ENCODE data around the gene TAGLN2.

Gene TAGLN2

DNA sequence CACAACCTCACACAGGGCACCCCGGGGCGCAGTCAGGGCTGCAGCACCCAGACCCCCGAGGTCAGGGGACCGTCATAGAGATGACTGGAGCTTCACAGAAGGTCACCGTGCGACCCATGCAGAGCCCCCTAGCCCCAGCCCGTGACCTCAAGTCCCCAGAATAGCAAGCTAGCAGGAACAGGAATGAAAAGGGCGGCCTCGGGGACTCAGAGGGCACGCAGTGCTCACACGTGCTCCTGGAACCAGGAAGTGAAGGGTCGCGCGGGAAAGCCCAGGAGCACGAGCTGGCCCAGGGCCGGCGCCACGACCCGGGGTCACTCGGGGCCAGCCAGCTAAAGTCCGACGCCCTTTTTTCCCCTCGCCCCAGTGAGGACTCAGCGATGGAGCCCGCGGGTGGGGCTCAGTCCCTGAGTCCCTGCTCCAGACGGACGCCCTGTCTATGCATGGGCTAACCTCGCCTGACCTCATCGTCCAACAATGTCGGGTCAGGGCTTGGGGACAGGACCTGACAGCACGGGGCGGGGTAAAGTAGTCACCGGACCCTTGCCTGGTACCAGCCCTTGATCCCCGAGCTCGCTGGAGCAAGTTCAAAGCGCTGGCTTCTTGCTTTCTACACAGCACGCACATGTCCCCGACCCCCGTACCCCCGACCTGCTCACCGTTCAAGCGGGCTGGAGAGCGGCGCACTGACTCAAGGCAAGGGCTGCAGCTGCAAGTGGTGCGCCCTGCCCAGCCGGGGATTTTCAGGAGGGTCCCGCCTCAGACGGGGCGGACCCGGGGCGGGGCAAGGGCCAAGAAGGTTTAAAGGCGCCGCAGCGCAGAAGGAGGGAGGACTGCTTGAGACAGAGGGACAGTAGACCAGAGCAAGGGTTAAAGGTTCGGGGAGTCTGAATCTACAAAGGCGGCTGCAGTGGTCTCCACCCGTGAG lies at the start of gene TAGLN2:
Gene TAGLN2, minus strand, starts transcription at position 717 of the 928 bp plus-strand sequence. CDS start 4,998 bp downstream, outside the sequence.
- DNase-seq: no peak

GRCh38 chr1:159974350-159974965 lies 49.2 kb upstream of the TAGLN2 start:
- no peak for DNase-seq

DNA sequence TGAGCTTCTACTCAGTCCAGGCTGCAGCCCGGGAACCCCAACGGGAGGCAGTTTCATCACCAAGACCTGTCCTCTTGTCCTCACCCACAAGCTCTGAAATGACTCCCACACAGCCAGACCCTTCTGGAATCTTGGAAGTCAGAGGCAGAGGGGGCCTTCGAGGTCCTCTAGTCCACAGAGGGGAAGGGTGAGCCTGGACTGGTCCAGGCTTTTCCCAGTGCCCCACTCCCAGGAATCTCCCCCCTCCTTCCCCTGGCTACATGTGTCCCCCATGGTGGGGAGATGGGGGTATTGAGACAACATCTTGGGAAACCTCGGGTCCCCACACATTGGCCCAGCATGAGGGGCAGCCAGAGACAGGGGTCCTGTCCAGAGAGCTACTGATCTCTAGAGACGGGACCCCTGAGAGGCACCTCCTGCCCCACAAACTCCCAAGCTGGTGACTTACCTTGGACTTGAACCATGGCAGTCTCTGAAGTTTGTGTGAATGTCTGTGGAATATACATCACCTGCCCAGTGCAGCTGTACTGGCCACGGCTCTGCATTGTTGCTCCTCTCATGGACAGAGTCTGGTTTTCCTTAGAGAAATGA lies 48.1 kb upstream of the TAGLN2 start:
- no peak for DNase-seq

DNA sequence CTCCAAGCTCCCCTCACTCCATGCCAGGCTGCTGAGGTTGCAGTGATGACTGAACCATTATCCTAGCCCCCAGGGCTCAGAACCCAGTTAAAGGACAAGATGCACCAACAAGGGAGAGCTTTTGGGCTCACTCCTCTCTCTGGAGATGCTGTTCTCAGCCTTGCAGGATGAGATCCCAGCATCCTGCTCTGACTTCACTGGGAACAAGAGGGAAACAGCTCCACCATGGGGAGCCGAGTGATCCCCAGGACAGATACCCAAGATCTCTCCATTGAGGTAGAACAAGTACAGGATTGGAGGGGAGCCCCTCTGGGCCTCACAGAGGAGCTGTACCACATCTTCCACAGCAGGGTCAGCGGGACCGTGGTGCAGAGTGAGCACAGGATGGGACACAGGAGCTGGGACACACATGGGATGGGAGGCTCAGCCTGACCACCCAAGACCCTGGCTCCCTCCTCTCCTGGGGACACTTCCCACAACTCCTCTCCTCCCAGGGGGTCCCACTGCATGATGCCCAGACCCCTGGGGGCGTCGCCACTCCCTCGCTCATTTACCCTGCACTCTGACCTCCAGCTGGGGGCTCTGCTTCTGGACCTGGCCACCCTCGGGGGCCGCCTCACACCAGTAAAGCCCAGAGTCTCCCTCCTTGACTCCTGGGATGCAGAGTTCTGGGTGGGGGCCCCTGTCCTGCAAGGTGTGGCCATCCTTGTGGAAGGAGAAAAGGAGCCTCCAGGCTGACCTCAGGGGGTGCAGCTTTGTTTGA lies 47.3 kb upstream of the TAGLN2 start:
- no peak for DNase-seq

DNA sequence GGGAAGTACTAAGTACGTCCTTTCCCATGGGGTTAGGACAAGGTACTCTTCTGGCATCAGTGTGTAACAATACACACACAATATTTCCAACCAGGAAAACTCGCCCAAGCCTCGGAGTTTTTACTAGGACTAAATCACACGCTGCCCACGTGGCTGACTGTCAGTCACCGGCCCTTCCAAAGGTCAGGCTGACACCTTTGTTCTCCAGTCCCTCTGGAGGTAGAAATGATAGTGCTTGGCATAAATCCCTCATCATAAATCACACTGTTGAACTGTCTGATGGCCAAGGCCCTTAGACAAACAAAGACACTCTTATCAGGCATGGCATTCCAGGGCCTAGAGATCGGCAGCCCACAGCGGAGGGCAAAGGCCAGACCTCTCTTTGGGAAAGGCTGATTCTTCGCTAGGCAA lies 45.6 kb upstream of the TAGLN2 start:
- DNase-seq: no peak

GRCh38 chr1:159968901-159969300 lies 43.6 kb upstream of the TAGLN2 start:
- DNase-seq: no peak

GRCh38 chr1:159965263-159965662 lies 40.0 kb upstream of the TAGLN2 start:
- DNase-seq: no peak

- no peak for DNase-seq
These were observed 38.8 kb upstream of the TAGLN2 start for GRCh38 chr1:159964144-159964543.

DNA sequence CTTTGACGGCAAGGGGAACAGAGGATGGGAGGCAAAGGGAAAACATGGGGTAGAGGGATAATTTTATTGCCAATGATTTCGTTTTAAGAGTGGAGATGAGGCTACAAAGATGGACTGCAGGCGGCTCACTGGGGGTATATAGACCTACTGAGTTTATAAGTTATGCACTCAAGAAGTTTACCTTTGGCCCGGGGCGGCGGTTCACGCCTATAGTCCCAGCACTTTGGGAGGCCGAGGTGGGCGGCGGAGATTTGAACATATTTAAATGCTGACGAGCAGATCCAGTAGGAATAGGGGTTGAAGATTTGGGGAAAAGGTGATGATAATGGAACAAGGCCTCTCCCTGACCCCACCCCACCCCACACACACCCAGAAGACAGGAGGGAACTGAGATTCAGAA lies 36.9 kb upstream of the TAGLN2 start:
- DNase-seq: no peak

DNA sequence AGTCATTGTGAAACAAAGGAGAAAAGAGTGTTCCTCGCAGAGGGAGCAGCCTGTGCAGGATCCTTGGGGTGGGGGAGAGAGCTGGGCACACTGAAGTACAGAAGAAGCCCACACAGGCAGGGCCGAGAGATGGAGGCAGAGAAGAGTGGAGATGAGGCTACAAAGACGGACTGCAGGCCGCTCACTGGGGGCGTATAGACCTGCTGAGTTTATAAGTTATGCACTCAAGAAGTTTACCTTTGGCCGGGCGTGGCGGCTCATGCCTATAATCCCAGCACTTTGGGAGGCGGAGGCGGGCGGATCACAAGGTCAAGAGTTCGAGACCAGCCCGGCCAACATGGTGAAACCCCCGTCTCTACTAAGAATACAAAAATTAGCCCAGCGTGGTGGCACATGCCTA lies 36.3 kb upstream of the TAGLN2 start:
- no peak for DNase-seq

DNA sequence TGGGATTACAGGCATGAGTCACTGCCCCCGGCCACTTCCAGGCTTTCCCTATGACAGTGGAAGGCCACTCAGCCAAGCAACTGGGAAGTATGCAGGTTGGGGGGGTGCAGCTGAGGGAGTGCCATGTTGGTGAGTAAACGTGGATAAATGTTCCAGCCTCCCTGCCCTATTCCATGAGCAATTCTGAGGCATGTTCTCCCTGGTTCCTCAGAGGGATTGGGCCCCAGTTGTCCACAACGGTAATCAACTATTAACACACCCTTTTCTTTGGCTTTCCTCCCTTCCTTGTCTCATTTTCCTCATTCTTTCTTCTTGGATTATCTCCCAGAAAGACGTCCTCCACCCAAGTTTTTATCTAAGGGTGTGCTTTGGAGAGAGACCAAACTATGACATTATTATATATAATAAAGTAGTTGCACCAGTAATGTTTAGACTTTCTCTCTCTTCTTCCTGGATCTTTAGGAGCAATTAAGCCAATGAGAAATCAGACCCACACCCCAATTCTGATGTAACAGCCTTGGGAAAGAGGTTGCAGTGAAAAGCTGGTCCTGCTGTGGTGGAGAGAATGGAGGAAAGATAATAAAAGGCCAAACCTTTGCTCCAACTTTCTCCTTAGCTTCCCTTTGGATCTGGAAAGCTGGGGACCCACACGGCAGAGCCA lies 35.5 kb upstream of the TAGLN2 start:
- DNase-seq: no peak

GRCh38 chr1:159959451-159959850 lies 34.1 kb upstream of the TAGLN2 start:
- DNase-seq: no peak

DNA sequence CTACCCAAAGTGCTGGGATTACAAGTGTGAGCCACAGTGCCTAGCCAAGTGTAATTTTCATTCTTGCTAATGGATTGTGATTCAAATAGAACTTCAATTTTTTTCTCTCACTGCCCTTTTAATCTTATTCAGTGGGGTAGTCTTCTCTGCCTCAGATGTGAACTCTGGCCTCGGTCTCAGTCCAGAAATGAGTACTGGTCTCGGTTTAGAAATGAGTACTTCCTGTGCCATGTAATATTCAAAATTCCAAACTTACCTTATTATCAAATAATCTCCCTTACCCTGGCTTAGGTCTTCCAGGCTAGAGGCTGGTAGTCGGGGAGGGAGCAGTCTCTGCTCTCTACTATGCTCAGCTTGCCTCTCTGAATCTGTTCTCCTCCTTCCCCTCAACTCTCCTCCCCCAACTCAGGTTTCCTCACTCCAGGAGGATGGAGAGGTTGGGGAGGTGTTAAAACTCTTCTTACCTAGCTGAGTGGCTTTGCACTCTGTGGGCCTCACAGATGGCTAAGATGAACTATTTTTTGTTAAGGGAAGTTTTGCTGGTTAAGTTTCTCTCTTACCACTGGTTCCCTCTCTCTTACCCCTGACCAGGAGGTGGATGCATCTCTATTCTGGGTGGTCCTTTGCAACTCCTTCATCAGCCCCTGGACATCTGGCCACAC lies 33.5 kb upstream of the TAGLN2 start:
- no peak for DNase-seq

GRCh38 chr1:159957824-159958268 lies 32.5 kb upstream of the TAGLN2 start:
- DNase-seq: no peak

- no peak for DNase-seq
These were observed 30.1 kb upstream of the TAGLN2 start for GRCh38 chr1:159955456-159955855.

DNA sequence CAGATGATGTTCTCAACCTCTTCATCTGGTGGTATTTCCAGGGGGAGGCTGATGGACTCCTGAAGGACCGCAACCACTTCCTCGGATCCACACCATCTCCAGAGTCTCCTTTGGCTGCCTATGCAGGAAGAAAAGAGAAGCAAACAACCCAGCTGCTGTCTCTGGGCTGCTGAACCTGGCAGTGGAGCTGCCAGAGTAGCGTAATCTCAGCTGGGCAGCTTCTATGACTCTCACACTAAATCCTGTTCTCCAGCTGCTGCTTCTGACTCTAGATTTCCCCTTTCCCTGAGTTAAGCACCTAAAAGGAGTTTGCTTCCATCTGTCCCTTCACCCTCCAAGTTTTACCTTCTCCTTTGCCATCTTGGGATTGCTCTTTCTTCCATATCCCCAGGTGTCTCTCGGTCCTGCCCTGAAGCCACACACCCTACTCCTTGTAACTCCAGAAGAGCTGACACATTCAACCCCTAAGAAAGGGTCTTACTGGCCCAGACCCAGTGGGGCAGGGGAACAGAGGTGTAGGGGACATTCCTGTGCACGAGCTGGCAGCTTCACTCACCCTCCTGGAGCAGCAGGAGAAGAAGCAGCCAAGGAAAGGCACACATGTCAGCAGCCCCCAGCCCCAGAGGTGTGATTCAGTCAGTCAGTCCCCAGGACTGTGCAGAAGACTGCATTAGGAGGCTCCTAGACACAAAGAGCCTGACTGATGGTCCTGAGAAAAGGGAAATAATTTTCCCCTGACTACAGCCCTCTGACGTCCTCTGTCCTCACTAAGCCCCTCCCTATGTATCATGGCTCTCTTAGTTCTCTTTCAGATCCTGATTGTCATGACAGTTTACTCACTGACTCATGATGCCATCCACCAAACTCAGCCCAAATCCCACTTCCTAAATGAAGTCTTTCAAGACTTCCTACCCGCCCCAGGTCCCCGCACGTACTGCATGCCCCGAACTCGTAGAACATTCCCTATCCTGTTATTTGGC lies 28.5 kb upstream of the TAGLN2 start, which contains the start of gene SLAMF9:
Gene SLAMF9, minus strand, starts transcription at position 702 of the 980 bp plus-strand sequence. Its CDS starts 100 bp downstream, at position 602.
- no peak for DNase-seq

DNA sequence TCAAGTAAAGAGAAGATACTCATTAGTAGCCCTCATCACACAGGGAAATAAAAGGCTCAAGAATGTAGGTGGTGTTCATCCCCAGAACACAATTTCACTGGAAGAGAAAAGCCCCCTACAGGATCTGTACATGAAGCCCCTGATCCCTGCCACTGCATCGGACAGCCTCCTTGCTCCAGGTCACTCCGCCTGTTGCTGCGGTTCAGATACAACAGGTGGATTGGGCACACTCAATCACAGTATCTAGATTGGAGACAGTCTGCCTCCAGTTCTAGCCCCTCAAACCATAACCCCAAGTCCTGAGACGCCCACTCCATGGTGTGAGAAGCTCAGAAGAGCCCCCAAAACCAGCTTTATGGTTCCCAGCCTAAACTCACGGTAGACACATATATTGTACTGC lies 27.6 kb upstream of the TAGLN2 start:
- no peak for DNase-seq

- DNase-seq: no peak
These were observed 26.2 kb upstream of the TAGLN2 start for GRCh38 chr1:159951551-159951950.

DNA sequence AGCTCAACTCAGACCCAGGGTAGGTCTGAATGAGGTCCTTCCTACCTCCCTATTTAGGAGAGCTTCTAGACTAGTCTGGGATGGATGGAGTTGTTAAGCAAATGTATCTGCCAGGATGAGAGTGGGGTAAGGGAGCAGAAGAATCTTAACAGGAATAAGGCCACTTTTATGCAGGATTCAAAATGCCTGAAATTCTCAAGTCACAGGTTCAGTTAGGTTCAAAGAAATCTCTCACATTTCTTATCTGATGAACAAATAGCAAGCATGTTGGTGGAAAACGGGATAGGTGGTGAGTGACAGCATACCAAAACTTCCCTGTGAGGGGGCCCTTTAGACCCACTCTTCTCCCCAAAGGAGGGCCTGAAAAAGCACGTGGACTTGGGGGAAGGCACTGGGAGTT lies 25.7 kb upstream of the TAGLN2 start:
- no peak for DNase-seq

GRCh38 chr1:159949981-159950381 lies 24.7 kb upstream of the TAGLN2 start:
- DNase-seq: no peak

DNA sequence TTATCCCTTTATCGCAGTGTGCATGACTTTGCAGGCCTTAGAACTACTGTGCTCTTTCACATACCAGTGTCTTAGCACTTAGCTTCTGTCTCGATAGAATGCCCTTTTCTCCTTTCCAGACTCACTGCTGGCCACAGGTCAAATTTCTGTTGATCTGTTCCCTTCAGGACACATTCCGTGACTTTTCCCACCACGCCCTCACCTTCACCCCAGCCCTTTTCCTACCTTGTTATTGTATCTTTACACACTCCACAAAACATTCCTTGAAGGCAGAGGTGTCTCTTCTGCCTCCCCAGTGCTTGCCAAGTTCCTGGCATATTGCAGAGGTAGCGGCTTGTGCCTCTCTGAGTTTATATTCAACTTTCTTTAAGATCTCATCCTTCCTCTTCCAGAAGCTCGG lies 23.8 kb upstream of the TAGLN2 start:
- DNase-seq: no peak

All from NCI-H1694 treated with DMSO at 0.1 percent for 48 hours (cell line).